GM12878 (cell line): Measurements from ENCODE around the gene RBM19. TPM values are rescaled to one million over a fixed set of nuclear protein-coding genes. Genes with fewer than 3 reads are reported as not detected.

ENCODE experiments used
- FOXM1 ChIP-seq: IDR thresholded peaks from 2 replicates; pipeline ENCODE4 v1.6.1; 2012; ENCODE audit warnings: low read depth, mild to moderate bottlenecking, inconsistent platforms, low read length, moderate library complexity
- IRF4 ChIP-seq: IDR thresholded peaks from 2 replicates; pipeline ENCODE4 v1.6.1; 2011; ENCODE audit warnings: low read depth, low read length
- JUNB ChIP-seq: IDR thresholded peaks from 2 replicates; pipeline ENCODE4 v1.6.1; 2016; ENCODE audit warnings: antibody characterized with exemption, mild to moderate bottlenecking
- RAD21 ChIP-seq: IDR thresholded peaks from 2 replicates; pipeline ENCODE4 v1.6.1; 2011; ENCODE audit warnings: mild to moderate bottlenecking, low read depth, low read length, moderate library complexity; ENCODE audit not compliant: insufficient read depth
- RELA ChIP-seq: fragments of 450-650 bp; IDR thresholded peaks from 2 replicates; pipeline ENCODE4 v1.8.0; 2014; ENCODE audit warnings: borderline replicate concordance; ENCODE audit not compliant: partially characterized antibody
- TCF7 ChIP-seq: IDR thresholded peaks from 2 replicates; pipeline ENCODE4 v1.6.1; 2014; ENCODE audit warnings: antibody characterized with exemption, borderline replicate concordance
- ZNF217 ChIP-seq: fragments of 450-650 bp; IDR thresholded peaks from 2 replicates; pipeline ENCODE4 v1.6.1; 2017; ENCODE audit warnings: antibody characterized with exemption, mild to moderate bottlenecking
- ZNF274 ChIP-seq: IDR thresholded peaks from one replicate; pipeline ENCODE4 v1.8.0; 2011; ENCODE audit not compliant: insufficient read length, insufficient read depth
- polyA plus RNA-seq, 11 experiments: library from polyadenylated mRNA; depleted of rRNA in 4 of 11; unstranded in 6 of 11; stranded (reverse) in 5 of 11; fragments of >200 nt; fragmentation: Nextera tagmentation in 4 of 11; fragmentation: Illumina TruSeq in 1 of 11; extraction: Ambion mirVana in 4 of 11; extraction: Trizol in 1 of 11; gene quantifications; 1 replicate in 1 of 11; 2 replicates in 10 of 11; pipeline versions ENCODE4 v1.2.1 to v1.2.3, GENCODE V29; 2011 to 2016; ENCODE audit warnings: inconsistent platforms in 2 of 11, missing spikeins in 2 of 11, low read depth in 1 of 11
- total RNA-seq, 4 experiments: library from RNA; depleted of rRNA in 3 of 4; stranded (reverse); fragments of >200 nt in 3 of 4; fragmentation: Illumina TruSeq in 1 of 4; extraction: Trizol in 1 of 4; gene quantifications; 2 replicates each; pipeline versions ENCODE4 v1.2.1 to v1.2.3, GENCODE V29; 2013 to 2021
- TF ChIP-seq, protein P1 (sequence below): fragments of 450-650 bp; IDR thresholded peaks from 2 replicates; pipeline ENCODE4 v1.6.1; 2017; ENCODE audit warnings: low read depth, mild to moderate bottlenecking, moderate library complexity
- TF ChIP-seq, protein P2 (sequence below): fragments of 450-650 bp; IDR thresholded peaks from 2 replicates; pipeline ENCODE4 v1.6.1; 2016; ENCODE audit warnings: mild to moderate bottlenecking, moderate library complexity, borderline replicate concordance
- TF ChIP-seq, protein P3 (sequence below): IDR thresholded peaks from 2 replicates; pipeline ENCODE4 v1.6.1; 2012; ENCODE audit warnings: mild to moderate bottlenecking, low read depth, low read length
- TF ChIP-seq, protein P4 (sequence below): fragments of 450-650 bp; IDR thresholded peaks from 2 replicates; pipeline ENCODE4 v1.6.1; 2017; ENCODE audit warnings: mild to moderate bottlenecking, moderate library complexity
- TF ChIP-seq, protein P5 (sequence below): fragments of 450-650 bp; IDR thresholded peaks from 2 replicates; pipeline ENCODE4 v1.6.1; 2016; ENCODE audit warnings: mild to moderate bottlenecking

Gene RBM19
- total and polyA plus RNA-seq, 10 of the 15 experiments (the other 5 are each of a cell fraction or from before 2014, with no cell fraction given): 4.2 to 42.9 (median 28.4) TPM

DNA sequence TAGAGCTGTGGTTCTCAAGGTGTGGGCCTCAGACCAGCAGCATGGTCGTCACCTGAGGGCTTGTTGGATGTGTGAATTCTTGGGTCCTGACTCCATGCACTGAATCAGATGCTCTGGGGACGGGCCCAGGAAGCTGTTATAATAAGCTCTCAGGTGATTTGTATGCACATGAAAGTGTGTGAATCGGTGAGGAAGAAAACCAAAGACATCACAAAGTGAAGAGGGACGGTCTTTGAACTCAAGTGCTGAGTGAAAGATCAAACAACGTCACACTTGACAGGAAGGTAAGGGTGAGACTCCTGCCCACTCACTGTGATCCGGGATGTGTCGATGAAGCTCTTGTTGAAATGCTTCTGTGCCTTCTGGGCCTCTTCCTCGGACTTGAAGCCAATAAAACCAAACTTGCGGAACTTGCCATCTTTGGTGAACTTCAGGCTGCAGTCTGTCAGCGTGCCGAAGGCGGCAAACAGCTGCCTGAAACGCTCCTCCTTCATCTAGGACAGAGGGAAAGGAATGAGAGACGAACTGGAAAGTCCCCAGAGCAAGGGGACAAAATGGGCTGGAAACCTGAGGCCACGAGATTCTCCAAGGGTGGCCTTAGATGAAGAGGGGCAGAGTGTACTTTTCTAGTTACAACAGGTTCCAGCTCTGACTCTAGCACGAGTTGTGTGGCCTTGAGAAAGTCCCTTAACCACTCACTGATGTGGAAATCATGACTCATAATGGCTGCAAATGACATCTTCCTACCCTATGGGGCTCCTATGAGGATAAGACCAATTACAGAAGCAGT is 4.0 kb downstream of the RBM19 start (continued):
- TF ChIP-seq, protein P1, sequence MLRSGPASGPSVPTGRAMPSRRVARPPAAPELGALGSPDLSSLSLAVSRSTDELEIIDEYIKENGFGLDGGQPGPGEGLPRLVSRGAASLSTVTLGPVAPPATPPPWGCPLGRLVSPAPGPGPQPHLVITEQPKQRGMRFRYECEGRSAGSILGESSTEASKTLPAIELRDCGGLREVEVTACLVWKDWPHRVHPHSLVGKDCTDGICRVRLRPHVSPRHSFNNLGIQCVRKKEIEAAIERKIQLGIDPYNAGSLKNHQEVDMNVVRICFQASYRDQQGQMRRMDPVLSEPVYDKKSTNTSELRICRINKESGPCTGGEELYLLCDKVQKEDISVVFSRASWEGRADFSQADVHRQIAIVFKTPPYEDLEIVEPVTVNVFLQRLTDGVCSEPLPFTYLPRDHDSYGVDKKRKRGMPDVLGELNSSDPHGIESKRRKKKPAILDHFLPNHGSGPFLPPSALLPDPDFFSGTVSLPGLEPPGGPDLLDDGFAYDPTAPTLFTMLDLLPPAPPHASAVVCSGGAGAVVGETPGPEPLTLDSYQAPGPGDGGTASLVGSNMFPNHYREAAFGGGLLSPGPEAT: peak; percentile 97
- TF ChIP-seq, protein P2, sequence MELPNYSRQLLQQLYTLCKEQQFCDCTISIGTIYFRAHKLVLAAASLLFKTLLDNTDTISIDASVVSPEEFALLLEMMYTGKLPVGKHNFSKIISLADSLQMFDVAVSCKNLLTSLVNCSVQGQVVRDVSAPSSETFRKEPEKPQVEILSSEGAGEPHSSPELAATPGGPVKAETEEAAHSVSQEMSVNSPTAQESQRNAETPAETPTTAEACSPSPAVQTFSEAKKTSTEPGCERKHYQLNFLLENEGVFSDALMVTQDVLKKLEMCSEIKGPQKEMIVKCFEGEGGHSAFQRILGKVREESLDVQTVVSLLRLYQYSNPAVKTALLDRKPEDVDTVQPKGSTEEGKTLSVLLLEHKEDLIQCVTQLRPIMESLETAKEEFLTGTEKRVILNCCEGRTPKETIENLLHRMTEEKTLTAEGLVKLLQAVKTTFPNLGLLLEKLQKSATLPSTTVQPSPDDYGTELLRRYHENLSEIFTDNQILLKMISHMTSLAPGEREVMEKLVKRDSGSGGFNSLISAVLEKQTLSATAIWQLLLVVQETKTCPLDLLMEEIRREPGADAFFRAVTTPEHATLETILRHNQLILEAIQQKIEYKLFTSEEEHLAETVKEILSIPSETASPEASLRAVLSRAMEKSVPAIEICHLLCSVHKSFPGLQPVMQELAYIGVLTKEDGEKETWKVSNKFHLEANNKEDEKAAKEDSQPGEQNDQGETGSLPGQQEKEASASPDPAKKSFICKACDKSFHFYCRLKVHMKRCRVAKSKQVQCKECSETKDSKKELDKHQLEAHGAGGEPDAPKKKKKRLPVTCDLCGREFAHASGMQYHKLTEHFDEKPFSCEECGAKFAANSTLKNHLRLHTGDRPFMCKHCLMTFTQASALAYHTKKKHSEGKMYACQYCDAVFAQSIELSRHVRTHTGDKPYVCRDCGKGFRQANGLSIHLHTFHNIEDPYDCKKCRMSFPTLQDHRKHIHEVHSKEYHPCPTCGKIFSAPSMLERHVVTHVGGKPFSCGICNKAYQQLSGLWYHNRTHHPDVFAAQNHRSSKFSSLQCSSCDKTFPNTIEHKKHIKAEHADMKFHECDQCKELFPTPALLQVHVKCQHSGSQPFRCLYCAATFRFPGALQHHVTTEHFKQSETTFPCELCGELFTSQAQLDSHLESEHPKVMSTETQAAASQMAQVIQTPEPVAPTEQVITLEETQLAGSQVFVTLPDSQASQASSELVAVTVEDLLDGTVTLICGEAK: peak; percentile 30; the same call in 1 of the 2 replicates
- TF ChIP-seq TCF7: peak; percentile 57
- TF ChIP-seq, protein P3, sequence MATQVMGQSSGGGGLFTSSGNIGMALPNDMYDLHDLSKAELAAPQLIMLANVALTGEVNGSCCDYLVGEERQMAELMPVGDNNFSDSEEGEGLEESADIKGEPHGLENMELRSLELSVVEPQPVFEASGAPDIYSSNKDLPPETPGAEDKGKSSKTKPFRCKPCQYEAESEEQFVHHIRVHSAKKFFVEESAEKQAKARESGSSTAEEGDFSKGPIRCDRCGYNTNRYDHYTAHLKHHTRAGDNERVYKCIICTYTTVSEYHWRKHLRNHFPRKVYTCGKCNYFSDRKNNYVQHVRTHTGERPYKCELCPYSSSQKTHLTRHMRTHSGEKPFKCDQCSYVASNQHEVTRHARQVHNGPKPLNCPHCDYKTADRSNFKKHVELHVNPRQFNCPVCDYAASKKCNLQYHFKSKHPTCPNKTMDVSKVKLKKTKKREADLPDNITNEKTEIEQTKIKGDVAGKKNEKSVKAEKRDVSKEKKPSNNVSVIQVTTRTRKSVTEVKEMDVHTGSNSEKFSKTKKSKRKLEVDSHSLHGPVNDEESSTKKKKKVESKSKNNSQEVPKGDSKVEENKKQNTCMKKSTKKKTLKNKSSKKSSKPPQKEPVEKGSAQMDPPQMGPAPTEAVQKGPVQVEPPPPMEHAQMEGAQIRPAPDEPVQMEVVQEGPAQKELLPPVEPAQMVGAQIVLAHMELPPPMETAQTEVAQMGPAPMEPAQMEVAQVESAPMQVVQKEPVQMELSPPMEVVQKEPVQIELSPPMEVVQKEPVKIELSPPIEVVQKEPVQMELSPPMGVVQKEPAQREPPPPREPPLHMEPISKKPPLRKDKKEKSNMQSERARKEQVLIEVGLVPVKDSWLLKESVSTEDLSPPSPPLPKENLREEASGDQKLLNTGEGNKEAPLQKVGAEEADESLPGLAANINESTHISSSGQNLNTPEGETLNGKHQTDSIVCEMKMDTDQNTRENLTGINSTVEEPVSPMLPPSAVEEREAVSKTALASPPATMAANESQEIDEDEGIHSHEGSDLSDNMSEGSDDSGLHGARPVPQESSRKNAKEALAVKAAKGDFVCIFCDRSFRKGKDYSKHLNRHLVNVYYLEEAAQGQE: no peak
- TF ChIP-seq, protein P4, sequence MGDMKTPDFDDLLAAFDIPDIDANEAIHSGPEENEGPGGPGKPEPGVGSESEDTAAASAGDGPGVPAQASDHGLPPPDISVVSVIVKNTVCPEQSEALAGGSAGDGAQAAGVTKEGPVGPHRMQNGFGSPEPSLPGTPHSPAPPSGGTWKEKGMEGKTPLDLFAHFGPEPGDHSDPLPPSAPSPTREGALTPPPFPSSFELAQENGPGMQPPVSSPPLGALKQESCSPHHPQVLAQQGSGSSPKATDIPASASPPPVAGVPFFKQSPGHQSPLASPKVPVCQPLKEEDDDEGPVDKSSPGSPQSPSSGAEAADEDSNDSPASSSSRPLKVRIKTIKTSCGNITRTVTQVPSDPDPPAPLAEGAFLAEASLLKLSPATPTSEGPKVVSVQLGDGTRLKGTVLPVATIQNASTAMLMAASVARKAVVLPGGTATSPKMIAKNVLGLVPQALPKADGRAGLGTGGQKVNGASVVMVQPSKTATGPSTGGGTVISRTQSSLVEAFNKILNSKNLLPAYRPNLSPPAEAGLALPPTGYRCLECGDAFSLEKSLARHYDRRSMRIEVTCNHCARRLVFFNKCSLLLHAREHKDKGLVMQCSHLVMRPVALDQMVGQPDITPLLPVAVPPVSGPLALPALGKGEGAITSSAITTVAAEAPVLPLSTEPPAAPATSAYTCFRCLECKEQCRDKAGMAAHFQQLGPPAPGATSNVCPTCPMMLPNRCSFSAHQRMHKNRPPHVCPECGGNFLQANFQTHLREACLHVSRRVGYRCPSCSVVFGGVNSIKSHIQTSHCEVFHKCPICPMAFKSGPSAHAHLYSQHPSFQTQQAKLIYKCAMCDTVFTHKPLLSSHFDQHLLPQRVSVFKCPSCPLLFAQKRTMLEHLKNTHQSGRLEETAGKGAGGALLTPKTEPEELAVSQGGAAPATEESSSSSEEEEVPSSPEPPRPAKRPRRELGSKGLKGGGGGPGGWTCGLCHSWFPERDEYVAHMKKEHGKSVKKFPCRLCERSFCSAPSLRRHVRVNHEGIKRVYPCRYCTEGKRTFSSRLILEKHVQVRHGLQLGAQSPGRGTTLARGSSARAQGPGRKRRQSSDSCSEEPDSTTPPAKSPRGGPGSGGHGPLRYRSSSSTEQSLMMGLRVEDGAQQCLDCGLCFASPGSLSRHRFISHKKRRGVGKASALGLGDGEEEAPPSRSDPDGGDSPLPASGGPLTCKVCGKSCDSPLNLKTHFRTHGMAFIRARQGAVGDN: peak; percentile 65; the same call in 1 of the 2 replicates
- peak; percentile 18; the same call in 1 of the 2 replicates for TF ChIP-seq ZNF217
- TF ChIP-seq, protein P5, sequence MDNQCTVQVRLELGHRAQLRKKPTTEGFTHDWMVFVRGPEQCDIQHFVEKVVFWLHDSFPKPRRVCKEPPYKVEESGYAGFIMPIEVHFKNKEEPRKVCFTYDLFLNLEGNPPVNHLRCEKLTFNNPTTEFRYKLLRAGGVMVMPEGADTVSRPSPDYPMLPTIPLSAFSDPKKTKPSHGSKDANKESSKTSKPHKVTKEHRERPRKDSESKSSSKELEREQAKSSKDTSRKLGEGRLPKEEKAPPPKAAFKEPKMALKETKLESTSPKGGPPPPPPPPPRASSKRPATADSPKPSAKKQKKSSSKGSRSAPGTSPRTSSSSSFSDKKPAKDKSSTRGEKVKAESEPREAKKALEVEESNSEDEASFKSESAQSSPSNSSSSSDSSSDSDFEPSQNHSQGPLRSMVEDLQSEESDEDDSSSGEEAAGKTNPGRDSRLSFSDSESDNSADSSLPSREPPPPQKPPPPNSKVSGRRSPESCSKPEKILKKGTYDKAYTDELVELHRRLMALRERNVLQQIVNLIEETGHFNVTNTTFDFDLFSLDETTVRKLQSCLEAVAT: peak; percentile 84
- peak; percentile 97 for TF ChIP-seq RELA
- peak; percentile 91 for TF ChIP-seq JUNB
- TF ChIP-seq RAD21: no peak
- TF ChIP-seq IRF4: peak; percentile 82
- peak; percentile 52; the same call in 1 of the 2 replicates for TF ChIP-seq FOXM1
- TF ChIP-seq ZNF274: no peak
